ENCODE data around the gene ARHGAP22.

DNA sequence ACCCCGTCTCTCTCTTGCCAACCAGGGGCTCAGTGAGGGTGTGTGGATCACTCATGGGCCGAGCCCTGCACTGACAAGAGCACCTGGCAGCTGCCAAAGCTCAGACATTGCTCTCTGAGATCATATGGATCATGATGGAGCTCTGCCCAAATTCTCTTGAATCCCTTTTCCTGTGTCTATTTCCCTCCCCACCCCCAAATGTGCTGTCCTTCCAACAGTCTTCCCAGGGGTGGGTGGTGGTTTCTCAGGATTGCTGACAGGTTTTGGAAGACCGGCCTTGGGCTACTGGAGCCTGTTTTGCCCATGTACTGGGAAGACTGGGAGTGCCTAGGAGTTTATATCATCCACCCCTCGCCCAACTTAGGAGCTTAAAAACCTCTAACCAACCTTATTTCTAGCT, 10.5 kb downstream of the ARHGAP22 start:
- TF ChIP-seq, protein P1, sequence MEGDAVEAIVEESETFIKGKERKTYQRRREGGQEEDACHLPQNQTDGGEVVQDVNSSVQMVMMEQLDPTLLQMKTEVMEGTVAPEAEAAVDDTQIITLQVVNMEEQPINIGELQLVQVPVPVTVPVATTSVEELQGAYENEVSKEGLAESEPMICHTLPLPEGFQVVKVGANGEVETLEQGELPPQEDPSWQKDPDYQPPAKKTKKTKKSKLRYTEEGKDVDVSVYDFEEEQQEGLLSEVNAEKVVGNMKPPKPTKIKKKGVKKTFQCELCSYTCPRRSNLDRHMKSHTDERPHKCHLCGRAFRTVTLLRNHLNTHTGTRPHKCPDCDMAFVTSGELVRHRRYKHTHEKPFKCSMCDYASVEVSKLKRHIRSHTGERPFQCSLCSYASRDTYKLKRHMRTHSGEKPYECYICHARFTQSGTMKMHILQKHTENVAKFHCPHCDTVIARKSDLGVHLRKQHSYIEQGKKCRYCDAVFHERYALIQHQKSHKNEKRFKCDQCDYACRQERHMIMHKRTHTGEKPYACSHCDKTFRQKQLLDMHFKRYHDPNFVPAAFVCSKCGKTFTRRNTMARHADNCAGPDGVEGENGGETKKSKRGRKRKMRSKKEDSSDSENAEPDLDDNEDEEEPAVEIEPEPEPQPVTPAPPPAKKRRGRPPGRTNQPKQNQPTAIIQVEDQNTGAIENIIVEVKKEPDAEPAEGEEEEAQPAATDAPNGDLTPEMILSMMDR (conservative IDR thresholded peaks at IDR 0.05 in 1 of 2, IDR thresholded peaks at IDR 0.05 in 1 of 2; ENCODE audit: extremely low read depth in 1 of 2, insufficient read depth in 1 of 2, low read depth in 1 of 2, low read length in 2 of 2): no peak
- TF ChIP-seq EZH2 (IDR thresholded peaks at IDR 0.05; ENCODE audit: borderline replicate concordance, low read length): no peak
